Stimulated activated CD8-positive, alpha-beta memory T cell treated with anti-CD3 and anti-CD28 coated beads, Interleukin-7, amount 100 ng/mL, for 48 hours (primary cell): ENCODE data around the gene MRPS34.

Experiments used
- DNase-seq, 2 donors: peaks; one replicate each; pipeline ENCODE4 v3.0.0-alpha.2; 2020; ENCODE audit warnings: low read depth in 1 of 2; ENCODE audit errors: extremely low read depth in 1 of 2

MRPS34 gene

GRCh38 chr16:1782408-1783264, 9.7 kb upstream of the MRPS34 start, which contains the start of the genes NUBP2 and SPSB3:
NUBP2 (plus strand) TSS chr16:1782960; CDS start chr16:1783021, 61 bp downstream.
SPSB3 (minus strand) TSS chr16:1782571; CDS start chr16:1781483, 1,088 bp downstream.
- peak; percentile 96 to 99 for DNase-seq

- no peak for DNase-seq
Observed at GRCh38 chr16:1781758-1782407, 8.9 kb upstream of the MRPS34 start.

- no peak for DNase-seq
Observed at GRCh38 chr16:1781254-1781653, 8.3 kb upstream of the MRPS34 start.

- DNase-seq: no peak
Observed at GRCh38 chr16:1780677-1781072, 7.7 kb upstream of the MRPS34 start.

- no peak for DNase-seq
Observed at GRCh38 chr16:1779741-1780676, 7.1 kb upstream of the MRPS34 start.

- no peak for DNase-seq
Observed at GRCh38 chr16:1779234-1779701, 6.3 kb upstream of the MRPS34 start.

- no peak for DNase-seq
Observed at GRCh38 chr16:1778200-1779179, 5.6 kb upstream of the MRPS34 start.

GRCh38 chr16:1777375-1778199, 4.7 kb upstream of the MRPS34 start:
- DNase-seq: no peak

GRCh38 chr16:1776991-1777374, 4.0 kb upstream of the MRPS34 start:
- DNase-seq: no peak

- no peak for DNase-seq
Observed at GRCh38 chr16:1776672-1776955, 3.7 kb upstream of the MRPS34 start.

- DNase-seq: no peak
Observed at GRCh38 chr16:1775846-1776671, 3.1 kb upstream of the MRPS34 start.

- DNase-seq: no peak
Observed at GRCh38 chr16:1775006-1775845, 2.3 kb upstream of the MRPS34 start.

GRCh38 chr16:1774448-1774780, 1.5 kb upstream of the MRPS34 start:
- no peak for DNase-seq

- DNase-seq: no peak
Observed at GRCh38 chr16:1773703-1774447, 941 bp upstream of the MRPS34 start.

- DNase-seq: peak in 1 of 2 donors; percentile 44
Observed at GRCh38 chr16:1772362-1772907, 499 bp downstream of the MRPS34 start, which contains the start of gene EME2. EME2 (plus strand) TSS chr16:1772810; CDS start chr16:1773228, 418 bp downstream.

GRCh38 chr16:1771864-1772361, 1.0 kb downstream of the MRPS34 start:
- DNase-seq: no peak
